Amniotic stem cell (primary cell): Measurements from ENCODE around the gene C10orf95.

Experiments
- DNase-seq: peaks from one replicate; lab custom pipeline; 2025; lab: John Stamatoyannopoulos, UW

C10orf95 gene

GRCh38 chr10:102401342-102401654 lies 50.0 kb downstream of the C10orf95 start:
- no peak for DNase-seq

GRCh38 chr10:102400598-102401341 lies 50.6 kb downstream of the C10orf95 start:
- no peak for DNase-seq

GRCh38 chr10:102400076-102400475 lies 51.3 kb downstream of the C10orf95 start:
- no peak for DNase-seq
